HG02970 (cell line): ENCODE measurements around the gene HIPK4.
A peak's percentile ranks its signal among the peaks of the same experiment; 100 is the strongest.
"Not testable (repeated sequence)": the region's sequence is repeated elsewhere in the genome, so short reads cannot be mapped to it uniquely, and the experiment has no call there.

ENCODE experiments used
- ATAC-seq: cut with Tn5 transposase; IDR thresholded peaks from one replicate; pipeline ENCODE4 v1.9.1; 2021; ENCODE audit warnings: mild to moderate bottlenecking, moderate library complexity, moderate number of reproducible peaks; ENCODE audit not compliant: unreplicated experiment, low FRiP score

Gene HIPK4

GRCh38 chr19:40390084-40390742, at the start of gene HIPK4:
TSS of gene HIPK4 (minus strand) at chr19:40390181. CDS start at chr19:40389902, 279 bp downstream.
- ATAC-seq = no peak

GRCh38 chr19:40438284-40438683, 48.3 kb upstream of the HIPK4 start:
- ATAC-seq = no peak

GRCh38 chr19:40433391-40434216, 43.6 kb upstream of the HIPK4 start:
- ATAC-seq = no peak

- not testable (repeated sequence) for ATAC-seq
Measured at GRCh38 chr19:40432760-40433159, 42.8 kb upstream of the HIPK4 start.

GRCh38 chr19:40431698-40432097, 41.7 kb upstream of the HIPK4 start:
- ATAC-seq = no peak

- not testable (repeated sequence) for ATAC-seq
Measured at GRCh38 chr19:40430242-40430641, 40.3 kb upstream of the HIPK4 start.

GRCh38 chr19:40428197-40428596, 38.2 kb upstream of the HIPK4 start:
- not testable (repeated sequence) for ATAC-seq

- ATAC-seq = peak; percentile 87
Measured at GRCh38 chr19:40425450-40426287, 35.7 kb upstream of the HIPK4 start, which contains the start of gene SERTAD1. TSS of gene SERTAD1 (minus strand) at chr19:40425992. CDS start at chr19:40423546, 2,446 bp downstream.

GRCh38 chr19:40424637-40425449, 34.9 kb upstream of the HIPK4 start:
- no peak for ATAC-seq

- ATAC-seq = no peak
Measured at GRCh38 chr19:40423938-40424337, 34.0 kb upstream of the HIPK4 start.

- ATAC-seq = no peak
Measured at GRCh38 chr19:40422748-40423566, 33.0 kb upstream of the HIPK4 start.

- no peak for ATAC-seq
Measured at GRCh38 chr19:40421993-40422747, 32.2 kb upstream of the HIPK4 start.

- peak; percentile 31 for ATAC-seq
Measured at GRCh38 chr19:40420766-40421765, 31.1 kb upstream of the HIPK4 start.

- no peak for ATAC-seq
Measured at GRCh38 chr19:40420451-40420765, 30.4 kb upstream of the HIPK4 start.

- no peak for ATAC-seq
Measured at GRCh38 chr19:40419780-40420179, 29.8 kb upstream of the HIPK4 start.

GRCh38 chr19:40419066-40419612, 29.2 kb upstream of the HIPK4 start:
- no peak for ATAC-seq

GRCh38 chr19:40418040-40418439, 28.1 kb upstream of the HIPK4 start:
- no peak for ATAC-seq
